ENCODE measurements around the gene BMP6. TPM values are rescaled to one million over a fixed set of nuclear protein-coding genes. Genes with fewer than 3 reads are reported as not detected.

BMP6 gene
- total RNA-seq, 4 donors from 2014 or later, result 0.57 to 2.9 (median 1.1) TPM

DNA sequence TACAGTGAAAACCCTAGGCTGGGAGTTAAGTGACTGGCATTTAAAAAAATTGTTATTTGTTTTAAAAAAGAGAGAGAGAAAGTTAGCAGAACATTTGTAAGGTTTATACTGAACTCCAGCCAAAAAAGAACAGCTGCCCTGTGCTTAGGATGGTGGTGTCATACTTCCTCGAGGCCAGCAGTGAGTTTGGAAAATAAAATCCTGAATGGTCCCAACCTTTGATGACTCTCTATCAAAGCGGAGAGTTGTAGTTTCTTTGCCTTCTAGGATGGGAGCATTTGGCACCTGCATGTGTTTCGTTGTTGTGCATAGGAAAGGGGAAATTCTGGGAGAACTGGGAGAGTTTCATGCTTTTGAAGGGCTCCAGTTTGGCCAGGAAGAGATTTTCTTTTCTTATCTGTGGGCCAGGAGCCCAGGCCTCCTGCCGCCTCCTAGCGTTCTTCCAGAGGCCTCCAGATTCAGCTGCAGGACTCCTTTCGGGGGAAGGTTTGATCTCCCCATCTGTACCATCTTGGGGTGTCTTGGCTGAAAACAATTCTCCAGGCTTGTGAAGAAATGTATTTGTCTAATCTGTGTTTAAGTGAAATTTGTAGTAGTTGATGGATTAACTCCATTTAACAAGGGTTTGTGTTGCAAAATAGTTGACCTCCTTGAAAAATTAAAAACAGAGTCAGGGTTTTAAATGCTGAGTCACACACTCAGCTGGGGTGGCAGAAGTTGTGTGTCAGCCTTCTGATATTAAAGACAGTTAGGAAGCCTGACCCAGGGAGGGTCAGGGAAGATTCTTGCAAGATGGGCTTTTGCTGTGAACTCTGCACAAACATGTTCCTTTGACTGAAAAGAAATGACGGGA, 121.3 kb downstream of the BMP6 start:
- Histone ChIP-seq H3K9me3 (peaks cover 0 to 6% (median 6%) of the 10 kb centered on the region in 3 donors), H3K27me3 (no peaks in the 10 kb centered on the region), H3K36me3 (no peaks in the 10 kb centered on the region), H3K27ac (no peak overlapping the region), H3K4me3 (no peak overlapping the region), H3K4me1 (no peaks in the 10 kb centered on the region)
- DNase-seq, result no peak
- 32 to 57% methylated on average over 4 to 7 of the region's 7 CpGs for WGBS, 2 donors
- no peak for TF ChIP-seq POLR2A (IDR thresholded peaks at IDR 0.05)
- TF ChIP-seq, protein P1, sequence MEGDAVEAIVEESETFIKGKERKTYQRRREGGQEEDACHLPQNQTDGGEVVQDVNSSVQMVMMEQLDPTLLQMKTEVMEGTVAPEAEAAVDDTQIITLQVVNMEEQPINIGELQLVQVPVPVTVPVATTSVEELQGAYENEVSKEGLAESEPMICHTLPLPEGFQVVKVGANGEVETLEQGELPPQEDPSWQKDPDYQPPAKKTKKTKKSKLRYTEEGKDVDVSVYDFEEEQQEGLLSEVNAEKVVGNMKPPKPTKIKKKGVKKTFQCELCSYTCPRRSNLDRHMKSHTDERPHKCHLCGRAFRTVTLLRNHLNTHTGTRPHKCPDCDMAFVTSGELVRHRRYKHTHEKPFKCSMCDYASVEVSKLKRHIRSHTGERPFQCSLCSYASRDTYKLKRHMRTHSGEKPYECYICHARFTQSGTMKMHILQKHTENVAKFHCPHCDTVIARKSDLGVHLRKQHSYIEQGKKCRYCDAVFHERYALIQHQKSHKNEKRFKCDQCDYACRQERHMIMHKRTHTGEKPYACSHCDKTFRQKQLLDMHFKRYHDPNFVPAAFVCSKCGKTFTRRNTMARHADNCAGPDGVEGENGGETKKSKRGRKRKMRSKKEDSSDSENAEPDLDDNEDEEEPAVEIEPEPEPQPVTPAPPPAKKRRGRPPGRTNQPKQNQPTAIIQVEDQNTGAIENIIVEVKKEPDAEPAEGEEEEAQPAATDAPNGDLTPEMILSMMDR (IDR thresholded peaks at IDR 0.05), result no peak
- intact Hi-C loops (cut with DNase I), result no loop called here

DNA sequence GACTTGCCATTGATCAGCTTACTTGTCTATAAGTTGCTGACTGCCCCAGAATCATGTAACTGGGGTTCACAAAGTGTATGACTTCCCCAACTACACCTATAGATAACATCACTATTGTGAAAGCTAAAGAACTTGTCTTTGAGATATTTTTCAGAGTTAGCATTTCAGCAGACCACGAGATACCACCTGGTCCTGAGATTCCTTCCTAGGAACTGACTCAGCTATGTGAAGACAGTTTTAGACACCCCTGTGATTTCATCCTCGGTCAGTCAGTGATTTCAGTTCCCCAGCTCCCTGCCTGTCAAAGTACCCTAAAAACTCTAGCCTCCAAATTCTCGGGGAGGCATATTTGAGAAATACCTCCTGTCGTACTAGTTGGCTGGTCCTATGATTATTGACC, 122.3 kb downstream of the BMP6 start:
- WGBS, 2 donors, result 76 to 89% methylated on average over 4 of the region's 4 CpGs
- no peak for DNase-seq
- Histone ChIP-seq H3K27ac (no peak overlapping the region), H3K4me3 (no peak overlapping the region), H3K36me3 (no peaks in the 10 kb centered on the region), H3K4me1 (no peaks in the 10 kb centered on the region), H3K9me3 (peaks cover 0 to 14% (median 10%) of the 10 kb centered on the region in 3 donors), H3K27me3 (no peaks in the 10 kb centered on the region)
- intact Hi-C loops (cut with DNase I), result no loop called here
- no peak for TF ChIP-seq POLR2A (IDR thresholded peaks at IDR 0.05)
- TF ChIP-seq, protein P1 (IDR thresholded peaks at IDR 0.05), result no peak

DNA sequence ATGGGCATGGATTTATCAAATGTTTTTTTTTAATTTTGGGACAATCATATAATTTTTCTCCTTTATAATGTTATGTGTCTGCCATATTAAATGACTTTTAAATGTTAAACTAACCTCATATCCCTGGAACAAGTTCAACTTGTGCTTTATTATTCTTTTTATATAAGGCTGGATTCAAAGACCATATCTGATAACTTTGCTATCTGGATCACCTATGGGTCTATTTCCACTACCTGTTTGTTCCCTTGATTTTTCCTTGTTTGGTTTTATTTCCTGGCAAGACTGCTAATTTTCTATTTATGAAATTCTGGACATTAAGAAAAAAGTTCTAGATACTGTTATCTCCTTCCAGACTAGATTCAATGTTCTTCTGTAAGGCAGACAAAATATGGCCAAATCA, 125.9 kb downstream of the BMP6 start:
- Histone ChIP-seq H3K27me3 (no peaks in the 10 kb centered on the region), H3K4me1 (no peaks in the 10 kb centered on the region), H3K36me3 (no peaks in the 10 kb centered on the region), H3K9me3 (peaks cover 0 to 14% (median 10%) of the 10 kb centered on the region in 3 donors), H3K4me3 (no peak overlapping the region), H3K27ac (no peak overlapping the region)
- DNase-seq, result no peak
- intact Hi-C loops (cut with DNase I), result no loop called here
- TF ChIP-seq, protein P1 (IDR thresholded peaks at IDR 0.05), result no peak
- no peak for TF ChIP-seq POLR2A (IDR thresholded peaks at IDR 0.05)

DNA sequence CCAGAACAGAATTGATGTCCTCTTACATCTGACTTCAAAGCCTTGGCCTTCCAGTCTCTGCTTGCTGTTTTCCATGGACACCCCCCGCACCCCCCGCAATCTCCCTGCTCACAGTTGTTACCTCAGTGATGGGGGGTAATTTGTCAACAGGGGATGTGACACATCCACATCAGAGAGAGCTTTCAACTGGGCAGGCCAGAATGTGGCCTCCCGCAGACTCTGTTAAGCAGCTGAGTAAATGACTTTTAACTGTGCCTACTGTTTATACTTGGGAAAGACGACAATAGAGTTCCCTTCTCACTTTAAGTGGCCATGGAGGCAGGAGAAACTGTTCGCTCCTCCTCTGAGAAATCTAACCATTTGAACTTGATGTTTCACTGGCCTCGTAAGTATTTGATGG, 133.7 kb downstream of the BMP6 start:
- no peaks in the 10 kb centered on the region for H3K4me1 ChIP-seq
- intact Hi-C loops (cut with DNase I), result no loop called here
- H3K4me3 ChIP-seq, result no peak overlapping the region
- no peaks in the 10 kb centered on the region for H3K9me3 ChIP-seq
- DNase-seq, result no peak
- 55 to 75% methylated on average over 4 to 6 of the region's 6 CpGs for WGBS, 2 donors
- H3K36me3 ChIP-seq, result no peaks in the 10 kb centered on the region
- no peak for TF ChIP-seq POLR2A (IDR thresholded peaks at IDR 0.05)
- TF ChIP-seq, protein P1 (IDR thresholded peaks at IDR 0.05), result no peak
- no peaks in the 10 kb centered on the region for H3K27me3 ChIP-seq
- no peak overlapping the region for H3K27ac ChIP-seq

DNA sequence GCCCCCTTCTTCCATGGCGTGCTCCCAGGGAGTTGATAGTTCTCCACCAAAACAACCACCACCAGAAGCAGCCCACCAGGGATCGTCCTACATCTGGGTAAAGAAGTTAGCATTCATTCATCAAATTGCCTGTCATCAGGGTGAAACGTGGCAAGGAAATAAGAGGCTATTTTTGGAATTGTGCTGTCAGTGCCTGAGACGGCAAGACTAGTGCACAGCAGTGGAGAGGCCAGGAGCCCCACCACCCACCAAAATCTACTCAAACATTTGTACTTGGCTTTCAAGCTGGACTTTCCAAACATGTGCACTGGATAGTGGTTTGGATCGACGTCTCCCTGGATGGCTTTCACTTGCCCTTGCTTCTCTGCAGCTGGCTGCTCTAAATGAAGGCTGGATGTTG, 139.9 kb downstream of the BMP6 start:
- WGBS, 2 donors, result 50 to 59% methylated on average over 6 of the region's 6 CpGs
- intact Hi-C loops (cut with DNase I), result no loop called here
- no peak for DNase-seq

More for the DNA sequence above, 139.9 kb downstream of the BMP6 start:
- H3K9me3 ChIP-seq, result no peaks in the 10 kb centered on the region
- H3K36me3 ChIP-seq, result no peaks in the 10 kb centered on the region
- H3K27me3 ChIP-seq, result no peaks in the 10 kb centered on the region
- no peak for TF ChIP-seq POLR2A (IDR thresholded peaks at IDR 0.05)
- TF ChIP-seq, protein P1 (IDR thresholded peaks at IDR 0.05), result no peak
- no peak overlapping the region for H3K27ac ChIP-seq
- H3K4me1 ChIP-seq, result no peaks in the 10 kb centered on the region
- H3K4me3 ChIP-seq, result no peak overlapping the region

Measured in esophagus squamous epithelium (tissue), 5 donors.